ENCODE results near the gene ACTRT2.

- TF ChIP-seq CTCF (IDR thresholded peaks at IDR 0.05) = no peak
- no peak for TF ChIP-seq POLR2A (IDR thresholded peaks at IDR 0.05)
- TF ChIP-seq POLR2AphosphoS5 (IDR thresholded peaks at IDR 0.05) = no peak
Measured at GRCh38 chr1:2982615-2983318, 38.5 kb upstream of the ACTRT2 start.

Data from gastroesophageal sphincter (tissue), 3 donors.